Measurements from ENCODE around the gene TM7SF2. TPM values are rescaled to one million over a fixed set of nuclear protein-coding genes. Genes with fewer than 3 reads are reported as not detected.

Gene TM7SF2
- total and polyA plus RNA-seq, 2 experiments from 2014 or later: 0.65 to 2.5 TPM

DNA sequence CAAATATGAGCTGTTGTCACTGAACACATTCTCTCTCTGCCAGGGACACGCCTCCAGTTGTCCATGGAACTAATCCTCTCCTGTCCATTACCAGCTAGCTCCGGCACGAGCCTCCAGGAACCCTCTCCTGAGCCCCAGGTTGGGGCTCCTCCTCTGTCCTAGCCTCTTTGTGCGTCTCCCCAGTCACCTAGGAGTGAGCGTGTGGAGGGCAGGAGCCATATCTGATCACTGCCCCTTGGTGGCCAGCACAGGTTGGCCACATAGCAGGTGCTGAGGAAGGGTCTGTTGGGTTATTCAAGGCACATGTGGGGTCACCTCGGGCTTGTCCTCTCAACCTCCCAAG, 20.2 kb downstream of the TM7SF2 start:
- in situ Hi-C loops (cut with MboI): no loop called here
- Histone ChIP-seq H3K4me1 (ENCODE audit: insufficient read depth) (peaks cover 8% of the 10 kb centered on the region), H3K4me2 (ENCODE audit: unreplicated experiment) (no peak overlapping the region), H3K9ac (0 out of 2 replicates have a peak overlapping the region, but pooled peaks have one; percentile 98), H3K27me3 (replicated peaks; ENCODE audit: insufficient read depth) (no peaks in the 10 kb centered on the region), H3F3A (ENCODE audit: insufficient read depth) (peaks cover 9% of the 10 kb centered on the region), H4K20me1 (ENCODE audit: insufficient read depth) (no peaks in the 10 kb centered on the region), H3K9me3 (ENCODE audit: low read depth) (no peaks in the 10 kb centered on the region), H3K27ac (no peak overlapping the region), H3K36me3 (ENCODE audit: low read depth) (peaks cover 8% of the 10 kb centered on the region; the same call in 1 of the 2 replicates), H3K4me3 (no peak overlapping the region), H2AFZ (no peak overlapping the region), H3K9me2 (ENCODE audit: insufficient read depth) (no peaks in the 10 kb centered on the region), H3K79me2 (ENCODE audit: insufficient read depth) (peaks cover 37% of the 10 kb centered on the region)
- TF ChIP-seq EZH2 (IDR thresholded peaks at IDR 0.05; ENCODE audit: insufficient read depth, poor library complexity, severe bottlenecking) (no peak), EZH2phosphoT487 (IDR thresholded peaks at IDR 0.05; ENCODE audit: insufficient read depth, low read depth) (no peak)
- DNase-seq: no peak
- WGBS, 2 experiments (ENCODE audit: low coverage in 1 of 2, low lambda C conversion rate in 2 of 2, missing lambda C conversion rate in 2 of 2): 59 to 66% methylated on average over 6 of the region's 6 CpGs

DNA sequence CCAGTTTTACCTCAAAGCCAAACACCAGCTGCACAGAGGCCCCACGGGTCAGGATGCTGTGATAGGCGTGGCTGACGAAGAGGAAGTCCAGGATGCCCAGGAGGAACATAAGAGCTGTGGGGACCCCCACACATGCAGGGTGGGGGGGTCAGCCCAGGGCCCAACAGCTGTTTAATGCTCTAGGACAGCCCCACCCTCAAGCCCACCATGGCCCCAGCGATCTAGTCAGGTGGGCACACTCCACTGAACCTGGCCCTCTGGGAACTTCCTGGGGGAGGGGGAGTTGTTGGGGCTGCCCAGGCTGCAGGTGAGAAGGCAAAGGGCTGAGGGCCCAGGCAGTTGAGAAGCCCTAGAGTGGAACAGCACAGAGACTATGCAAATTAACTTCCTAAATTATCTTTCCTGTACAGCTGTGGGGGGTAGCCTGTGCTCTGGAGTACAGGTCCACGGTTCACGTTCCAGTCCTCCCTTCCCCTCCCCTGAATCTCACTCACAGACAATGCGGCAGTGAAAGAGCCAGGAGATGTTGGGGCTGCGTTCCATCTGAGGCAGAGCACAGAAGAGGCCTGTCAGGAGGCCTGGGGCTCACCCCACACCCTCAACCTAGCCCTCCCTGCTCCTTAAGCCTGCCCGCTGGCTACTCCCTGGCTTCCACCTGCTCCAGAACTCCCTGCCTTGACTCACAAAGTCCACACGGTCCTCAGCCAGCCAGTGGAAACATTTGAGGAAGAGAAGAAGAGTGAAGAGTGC, 20.7 kb downstream of the TM7SF2 start:
- no peaks in the 10 kb centered on the region for H3K9me3 ChIP-seq (ENCODE audit: low read depth)
- H3K9me2 ChIP-seq (ENCODE audit: insufficient read depth): no peaks in the 10 kb centered on the region
- H2AFZ ChIP-seq: no peak overlapping the region
- H3K4me3 ChIP-seq: peak overlapping the region; percentile 84
- peak overlapping the region; percentile 82 for H3K4me2 ChIP-seq (ENCODE audit: unreplicated experiment)
- peaks cover 5% of the 10 kb centered on the region; the same call in 1 of the 2 replicates for H3K36me3 ChIP-seq (ENCODE audit: low read depth)
- 61 to 63% methylated on average over 10 of the region's 10 CpGs for WGBS, 2 experiments (ENCODE audit: low coverage in 1 of 2, low lambda C conversion rate in 2 of 2, missing lambda C conversion rate in 2 of 2)
- in situ Hi-C loops (cut with MboI): no loop called here
- H3K4me1 ChIP-seq (ENCODE audit: insufficient read depth): peaks cover 8% of the 10 kb centered on the region
- no peaks in the 10 kb centered on the region for H3K27me3 ChIP-seq (replicated peaks; ENCODE audit: insufficient read depth)
- H3K9ac ChIP-seq: peak overlapping the region; percentile 98
- TF ChIP-seq EZH2phosphoT487 (IDR thresholded peaks at IDR 0.05; ENCODE audit: insufficient read depth, low read depth) (no peak), EZH2 (IDR thresholded peaks at IDR 0.05; ENCODE audit: insufficient read depth, poor library complexity, severe bottlenecking) (no peak)
- H4K20me1 ChIP-seq (ENCODE audit: insufficient read depth): no peaks in the 10 kb centered on the region
- no peak for DNase-seq
- no peak overlapping the region for H3K27ac ChIP-seq
- peaks cover 37% of the 10 kb centered on the region for H3K79me2 ChIP-seq (ENCODE audit: insufficient read depth)
- 0 out of 2 replicates have a peak, but pooled peaks cover 6% of the 10 kb centered on the region for H3F3A ChIP-seq (ENCODE audit: insufficient read depth)

DNA sequence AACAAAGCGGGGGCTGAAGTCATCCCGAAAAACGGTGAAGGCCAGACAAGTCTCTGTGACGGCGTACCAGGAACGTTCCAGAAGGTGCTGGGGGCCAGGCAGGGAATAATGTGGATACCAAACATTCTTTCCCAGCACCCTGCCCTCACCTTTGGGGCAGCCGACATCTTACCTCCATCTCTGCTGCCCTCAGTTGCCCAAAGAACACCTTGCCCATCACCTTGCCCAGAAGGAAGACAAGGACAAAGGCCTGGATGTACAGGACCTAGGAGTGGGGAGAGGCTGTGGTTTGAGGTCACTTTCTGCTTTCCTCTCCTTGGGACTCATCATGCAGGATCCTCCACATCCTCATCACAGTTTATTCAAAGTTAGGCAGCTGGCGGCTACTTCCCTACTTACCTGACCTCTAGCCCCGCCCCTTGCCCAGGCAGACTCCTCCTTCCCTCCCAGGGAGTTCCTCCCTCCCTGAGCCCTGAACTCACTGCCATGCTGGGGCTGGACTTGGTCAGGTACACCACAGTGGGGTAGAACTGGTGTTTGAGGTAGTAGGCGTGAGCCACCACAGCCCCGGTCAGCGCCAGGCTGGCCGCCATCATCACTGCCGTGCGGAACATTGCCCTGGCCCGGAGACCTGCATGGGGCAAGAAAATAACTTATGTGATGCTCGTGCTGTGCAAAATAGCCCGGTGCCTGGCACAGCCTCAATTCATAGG, 21.5 kb downstream of the TM7SF2 start:
- H3K9ac ChIP-seq: peak overlapping the region; percentile 98
- peak overlapping the region; percentile 84 for H3K4me3 ChIP-seq
- WGBS, 2 experiments (ENCODE audit: low coverage in 1 of 2, low lambda C conversion rate in 2 of 2, missing lambda C conversion rate in 2 of 2): 35% methylated on average over 18 of the region's 18 CpGs
- 0 out of 2 replicates have a peak, but pooled peaks cover 6% of the 10 kb centered on the region for H3F3A ChIP-seq (ENCODE audit: insufficient read depth)
- H3K4me2 ChIP-seq (ENCODE audit: unreplicated experiment): peak overlapping the region; percentile 82
- H3K27me3 ChIP-seq (replicated peaks; ENCODE audit: insufficient read depth): no peaks in the 10 kb centered on the region
- H3K4me1 ChIP-seq (ENCODE audit: insufficient read depth): peaks cover 8% of the 10 kb centered on the region
- no peaks in the 10 kb centered on the region for H4K20me1 ChIP-seq (ENCODE audit: insufficient read depth)
- H3K36me3 ChIP-seq (ENCODE audit: low read depth): peaks cover 4% of the 10 kb centered on the region; the same call in 1 of the 2 replicates
- H3K27ac ChIP-seq: peak overlapping the region; percentile 98; the same call in 1 of the 2 replicates
- DNase-seq: peak; percentile 51
- peaks cover 37% of the 10 kb centered on the region for H3K79me2 ChIP-seq (ENCODE audit: insufficient read depth)
- H3K9me2 ChIP-seq (ENCODE audit: insufficient read depth): no peaks in the 10 kb centered on the region
- in situ Hi-C loops (cut with MboI): no loop called here
- H2AFZ ChIP-seq: peak overlapping the region; percentile 82; the same call in 1 of the 2 replicates
- TF ChIP-seq EZH2 (IDR thresholded peaks at IDR 0.05; ENCODE audit: insufficient read depth, poor library complexity, severe bottlenecking) (no peak), EZH2phosphoT487 (IDR thresholded peaks at IDR 0.05; ENCODE audit: insufficient read depth, low read depth) (no peak)
- H3K9me3 ChIP-seq (ENCODE audit: low read depth): no peaks in the 10 kb centered on the region

DNA sequence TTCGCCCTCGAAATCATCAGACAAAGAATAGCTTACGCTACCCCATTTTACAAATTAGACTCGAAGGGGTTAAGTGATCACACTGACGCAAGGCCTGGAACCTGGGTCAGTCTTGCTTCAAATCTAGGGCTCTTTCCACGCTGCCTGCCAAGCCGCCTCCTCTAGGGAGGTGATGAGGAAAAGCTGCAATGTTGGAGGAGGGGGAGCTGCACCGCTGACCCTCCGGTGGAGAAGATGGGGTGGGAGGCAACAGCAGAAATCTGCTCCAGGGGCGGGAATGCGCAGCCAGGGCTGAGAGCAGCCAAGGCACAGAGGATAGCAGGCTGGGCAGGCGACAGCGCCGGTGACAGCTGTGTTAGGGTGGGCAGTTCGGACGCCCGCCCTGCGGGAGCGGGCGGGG, 22.1 kb downstream of the TM7SF2 start:
- WGBS, 2 experiments (ENCODE audit: low coverage in 1 of 2, low lambda C conversion rate in 2 of 2, missing lambda C conversion rate in 2 of 2): 1 to 4% methylated on average over 13 to 20 of the region's 20 CpGs
- H3K4me2 ChIP-seq (ENCODE audit: unreplicated experiment): peak overlapping the region; percentile 82
- peaks cover 37% of the 10 kb centered on the region for H3K79me2 ChIP-seq (ENCODE audit: insufficient read depth)
- peak overlapping the region; percentile 84 for H3K4me3 ChIP-seq
- H3K36me3 ChIP-seq (ENCODE audit: low read depth): peaks cover 4% of the 10 kb centered on the region; the same call in 1 of the 2 replicates
- H3F3A ChIP-seq (ENCODE audit: insufficient read depth): 0 out of 2 replicates have a peak, but pooled peaks cover 6% of the 10 kb centered on the region
- H3K27ac ChIP-seq: peak overlapping the region; percentile 98
- H2AFZ ChIP-seq: peak overlapping the region; percentile 82
- H3K4me1 ChIP-seq (ENCODE audit: insufficient read depth): peaks cover 8% of the 10 kb centered on the region
- H3K27me3 ChIP-seq (replicated peaks; ENCODE audit: insufficient read depth): no peaks in the 10 kb centered on the region
- DNase-seq: peak; percentile 64
- H3K9ac ChIP-seq: peak overlapping the region; percentile 98
- no peaks in the 10 kb centered on the region for H4K20me1 ChIP-seq (ENCODE audit: insufficient read depth)
- H3K9me2 ChIP-seq (ENCODE audit: insufficient read depth): no peaks in the 10 kb centered on the region
- no peak for TF ChIP-seq EZH2 (IDR thresholded peaks at IDR 0.05; ENCODE audit: insufficient read depth, poor library complexity, severe bottlenecking)
- TF ChIP-seq EZH2phosphoT487 (IDR thresholded peaks at IDR 0.05; ENCODE audit: insufficient read depth, low read depth): no peak
- in situ Hi-C loops (cut with MboI): no loop called here
- H3K9me3 ChIP-seq (ENCODE audit: low read depth): no peaks in the 10 kb centered on the region
